GM12873 (cell line): Measurements from ENCODE around the gene LARP1.

Experiments
- TF ChIP-seq, protein P1 (sequence below): IDR thresholded peaks from 2 replicates; pipeline ENCODE4 v1.5.1; 2012; ENCODE audit warnings: low read depth, mild to moderate bottlenecking, moderate library complexity, low read length, control low read depth; ENCODE audit not compliant: insufficient read depth; ENCODE audit errors: missing control alignments

Gene LARP1

DNA sequence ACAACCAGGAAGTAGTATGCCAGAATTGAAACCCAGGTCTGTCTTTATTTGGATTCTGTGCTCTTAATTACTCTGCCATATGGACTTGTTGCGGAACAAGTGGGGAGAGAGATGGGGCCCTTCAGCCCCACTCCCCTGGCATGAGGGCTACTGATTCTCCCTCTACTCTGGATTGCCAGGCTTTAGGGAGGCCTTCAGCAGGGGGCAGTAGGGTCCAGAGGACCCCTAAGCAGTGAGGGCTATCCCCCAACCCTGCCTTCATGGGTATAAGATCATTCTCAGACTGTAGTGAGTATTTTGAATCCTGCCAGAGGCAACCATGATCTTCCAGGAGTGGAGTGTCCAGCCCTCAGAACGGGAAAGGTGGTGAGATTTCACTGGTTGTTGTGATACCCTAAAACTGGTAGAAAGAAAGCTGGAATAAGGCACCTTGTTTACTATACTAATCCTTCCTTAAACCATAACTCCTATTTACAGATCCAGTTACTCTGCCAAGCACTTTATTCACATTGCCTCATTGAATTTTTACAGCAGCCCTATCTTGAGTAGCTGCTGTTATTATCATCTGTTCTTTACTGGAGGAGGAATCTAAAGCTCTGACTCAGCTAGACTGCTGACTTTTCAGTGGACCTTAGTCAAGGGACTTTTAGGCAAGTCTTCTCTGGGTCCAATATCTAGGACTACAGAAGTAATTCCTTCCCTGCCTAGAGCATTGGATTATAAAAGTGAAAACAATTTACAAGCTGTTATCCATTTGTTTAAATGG is 31.3 kb upstream of the LARP1 start:
- TF ChIP-seq, protein P1, sequence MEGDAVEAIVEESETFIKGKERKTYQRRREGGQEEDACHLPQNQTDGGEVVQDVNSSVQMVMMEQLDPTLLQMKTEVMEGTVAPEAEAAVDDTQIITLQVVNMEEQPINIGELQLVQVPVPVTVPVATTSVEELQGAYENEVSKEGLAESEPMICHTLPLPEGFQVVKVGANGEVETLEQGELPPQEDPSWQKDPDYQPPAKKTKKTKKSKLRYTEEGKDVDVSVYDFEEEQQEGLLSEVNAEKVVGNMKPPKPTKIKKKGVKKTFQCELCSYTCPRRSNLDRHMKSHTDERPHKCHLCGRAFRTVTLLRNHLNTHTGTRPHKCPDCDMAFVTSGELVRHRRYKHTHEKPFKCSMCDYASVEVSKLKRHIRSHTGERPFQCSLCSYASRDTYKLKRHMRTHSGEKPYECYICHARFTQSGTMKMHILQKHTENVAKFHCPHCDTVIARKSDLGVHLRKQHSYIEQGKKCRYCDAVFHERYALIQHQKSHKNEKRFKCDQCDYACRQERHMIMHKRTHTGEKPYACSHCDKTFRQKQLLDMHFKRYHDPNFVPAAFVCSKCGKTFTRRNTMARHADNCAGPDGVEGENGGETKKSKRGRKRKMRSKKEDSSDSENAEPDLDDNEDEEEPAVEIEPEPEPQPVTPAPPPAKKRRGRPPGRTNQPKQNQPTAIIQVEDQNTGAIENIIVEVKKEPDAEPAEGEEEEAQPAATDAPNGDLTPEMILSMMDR: no peak

DNA sequence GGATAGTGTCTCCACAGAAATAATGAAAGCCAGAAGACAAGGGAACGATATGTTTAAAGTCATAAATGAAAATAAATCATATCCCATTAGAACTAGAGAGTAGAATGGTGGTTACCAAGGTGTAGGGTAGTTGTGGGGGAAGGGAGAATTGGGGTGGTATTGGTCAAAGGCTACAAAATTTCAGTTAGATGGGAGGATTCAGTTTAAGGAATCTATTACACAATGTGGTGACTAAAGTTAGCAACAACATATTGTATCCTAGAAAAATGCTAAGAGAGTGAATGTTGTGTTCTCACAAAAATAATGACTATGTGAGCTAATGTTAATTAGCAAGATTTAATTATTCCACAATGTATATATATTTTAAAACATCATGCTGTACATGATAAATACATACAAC is 27.8 kb upstream of the LARP1 start:
- TF ChIP-seq, protein P1: no peak

DNA sequence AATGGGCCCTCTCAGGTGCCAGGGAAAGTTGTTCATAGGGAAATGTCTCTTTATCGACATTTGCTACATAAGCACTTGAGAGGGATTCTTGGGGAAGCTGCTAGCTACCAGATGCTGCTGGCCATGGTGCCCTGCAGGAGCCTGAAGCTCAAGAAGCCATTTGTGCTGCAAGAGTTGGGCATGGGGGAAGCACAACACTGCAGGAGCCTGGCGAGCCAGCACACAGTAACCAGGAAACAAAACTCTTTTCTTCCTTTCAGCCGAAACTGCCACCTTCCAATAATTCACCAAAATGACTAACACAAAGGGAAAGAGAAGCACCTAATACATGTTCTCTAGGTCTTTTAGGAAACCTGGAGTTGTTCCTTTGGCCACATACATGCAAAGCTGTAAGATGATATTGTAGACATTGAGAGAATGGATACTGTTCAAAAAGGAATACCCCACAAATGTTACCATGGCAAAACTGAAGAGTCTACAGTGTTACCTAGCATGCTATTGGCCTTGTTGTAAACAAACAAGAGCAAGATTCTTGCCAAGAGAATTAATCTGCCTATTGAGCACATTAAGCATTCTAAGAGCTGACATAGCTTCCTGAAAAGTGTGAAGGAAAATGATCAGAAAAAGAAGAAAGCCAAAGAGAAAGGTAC is 26.1 kb upstream of the LARP1 start:
- TF ChIP-seq, protein P1: no peak

DNA sequence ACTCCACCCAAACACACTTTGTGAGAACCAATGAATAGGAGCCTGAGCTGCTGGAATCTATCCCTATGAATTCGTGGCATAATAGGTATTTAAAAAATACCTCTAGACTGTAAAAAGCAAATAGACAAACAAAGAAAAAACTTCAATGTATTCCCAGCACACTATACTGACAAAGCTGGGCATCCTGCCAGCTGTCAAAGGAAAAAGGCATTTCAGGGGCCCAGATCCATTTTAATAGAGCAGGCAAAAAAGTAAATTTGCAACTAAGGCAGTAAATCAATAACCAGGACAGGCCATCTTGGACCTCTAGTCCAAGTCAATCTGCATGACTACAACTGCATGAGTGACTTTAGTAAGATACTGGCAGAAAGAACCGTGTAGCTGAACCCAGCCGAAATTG is 25.6 kb upstream of the LARP1 start:
- TF ChIP-seq, protein P1: no peak

DNA sequence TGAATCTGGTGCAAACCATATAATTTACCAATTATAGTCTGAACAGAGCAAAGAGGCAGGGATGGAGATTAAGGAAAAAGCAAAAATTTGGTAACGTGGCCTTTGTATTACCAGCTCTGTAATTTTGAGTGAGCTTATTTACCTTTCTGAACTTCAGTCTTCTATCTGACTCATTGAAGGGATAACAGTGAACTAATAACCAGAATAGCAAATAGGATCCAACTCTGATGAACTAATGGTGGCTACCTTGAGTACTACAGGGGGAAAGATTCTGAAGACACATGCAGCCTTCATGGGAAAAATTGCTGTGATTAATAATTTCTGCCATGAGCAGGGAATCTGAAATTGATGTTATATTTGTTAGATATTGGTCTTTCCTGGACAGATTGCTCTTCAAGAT is 23.0 kb upstream of the LARP1 start:
- TF ChIP-seq, protein P1: no peak

DNA sequence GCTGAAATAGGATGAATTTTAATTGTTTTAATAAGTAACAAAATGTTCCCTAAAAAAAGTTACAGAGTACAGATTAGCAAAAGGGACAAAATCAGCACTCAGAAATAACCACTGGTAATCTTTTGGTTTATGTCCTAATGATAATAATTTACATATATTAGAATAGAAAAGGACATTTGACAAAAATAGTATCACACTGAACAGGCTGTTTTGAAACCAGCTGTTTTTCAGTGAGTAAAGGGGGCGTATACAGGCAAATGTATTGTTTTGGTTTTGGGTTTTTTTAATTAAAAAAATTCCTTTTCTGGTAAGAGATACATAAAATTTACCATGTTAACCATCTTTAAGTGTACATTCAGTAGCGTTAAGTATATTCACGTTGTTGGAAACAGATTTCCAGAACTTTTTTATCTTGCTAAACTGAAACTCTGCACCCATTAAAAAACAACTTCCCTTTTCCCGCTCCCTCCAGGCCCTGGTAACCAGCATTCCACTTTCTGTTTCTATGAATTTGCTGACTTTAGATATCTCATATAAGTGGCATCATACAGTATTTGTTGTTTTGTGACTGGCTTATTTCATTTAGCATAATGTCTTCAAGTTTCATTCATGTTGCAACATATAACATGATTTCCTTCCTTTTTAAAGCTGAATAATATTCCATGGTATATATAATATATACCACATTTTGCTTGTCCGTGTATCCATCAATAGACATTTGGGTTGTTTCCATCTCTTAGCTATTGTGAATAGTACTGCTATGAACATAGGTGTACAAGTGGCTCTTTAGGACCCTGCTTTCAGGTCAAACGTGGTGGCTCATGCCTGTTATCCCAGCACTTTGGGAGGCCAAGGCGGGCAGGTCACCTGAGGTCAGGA is 20.6 kb upstream of the LARP1 start:
- TF ChIP-seq, protein P1: no peak
